HepG2 (cell line): ENCODE results near the gene KCTD18. TPM values are rescaled to one million over a fixed set of nuclear protein-coding genes. Genes with fewer than 3 reads are reported as not detected.

Experiments
- FOXO4 ChIP-seq: sonication (generic); formaldehyde crosslinking; conservative IDR thresholded peaks from 2 replicates; pipeline ENCODE4 v1.8.1; 2023; ENCODE audit warnings: missing genetic modification reagents
- GPN1 ChIP-seq: sonication (generic); formaldehyde crosslinking; IDR thresholded peaks from 2 replicates; pipeline ENCODE4 v1.5.1; 2020; ENCODE audit warnings: missing genetic modification reagents, borderline replicate concordance
- HBP1 ChIP-seq: IDR thresholded peaks from 2 replicates; pipeline ENCODE4 v1.6.1; 2016; ENCODE audit warnings: low read depth, control low read depth
- HNF4A ChIP-seq: sonication (generic); formaldehyde crosslinking; IDR thresholded peaks from 2 replicates; pipeline ENCODE4 v1.4.0; 2020; ENCODE audit warnings: missing genetic modification reagents
- IKZF5 ChIP-seq: IDR thresholded peaks from 2 replicates; pipeline ENCODE4 v1.6.1; 2018; ENCODE audit warnings: missing genetic modification reagents, mild to moderate bottlenecking, missing compliant biosample characterization
- POGZ ChIP-seq: sonication (generic); formaldehyde crosslinking; IDR thresholded peaks from 2 replicates; pipeline ENCODE4 v1.4.0; 2020; ENCODE audit warnings: mild to moderate bottlenecking, missing genetic modification reagents
- ZHX1 ChIP-seq: sonication (generic); formaldehyde crosslinking; IDR thresholded peaks from 2 replicates; pipeline ENCODE4 v1.8.1; 2022; ENCODE audit warnings: low read depth, mild to moderate bottlenecking, missing genetic modification reagents
- ZNF142 ChIP-seq: sonication (generic); formaldehyde crosslinking; IDR thresholded peaks from 2 replicates; pipeline ENCODE4 v1.4.0; 2020; ENCODE audit warnings: missing genetic modification reagents
- ZNF205 ChIP-seq: IDR thresholded peaks from 2 replicates; pipeline ENCODE4 v1.6.1; 2018; ENCODE audit warnings: missing biosample characterization, missing genetic modification reagents
- ZNF232 ChIP-seq: sonication (generic); formaldehyde crosslinking; IDR thresholded peaks from 2 replicates; pipeline ENCODE4 v1.4.0; 2020; ENCODE audit warnings: missing genetic modification reagents, borderline replicate concordance
- ZNF609 ChIP-seq: sonication (generic); formaldehyde crosslinking; IDR thresholded peaks from 2 replicates; pipeline ENCODE4 v1.4.0; 2020; ENCODE audit warnings: mild to moderate bottlenecking, missing genetic modification reagents, borderline replicate concordance
- polyA plus RNA-seq, 8 experiments: library from polyadenylated mRNA; depleted of rRNA in 3 of 8; stranded (reverse) in 7 of 8; unstranded in 1 of 8; fragments of >200 nt; fragmentation: Illumina TruSeq in 4 of 8; extraction: Trizol in 4 of 8; gene quantifications; 2 replicates each; pipeline versions ENCODE4 v1.2.1 to v1.2.3, GENCODE V29; 2011 to 2016; ENCODE audit warnings: low read depth in 4 of 8, missing spikeins in 1 of 8, mixed read lengths in 1 of 8; ENCODE audit not compliant: insufficient read depth in 1 of 8
- total RNA-seq, 5 experiments: library from RNA; depleted of rRNA; stranded (reverse); fragments of >200 nt; fragmentation: Illumina TruSeq; extraction: Trizol; gene quantifications; 2 replicates each; pipeline ENCODE4 v1.2.3, GENCODE V29; 2016; ENCODE audit warnings: low read depth in 1 of 5

Gene KCTD18
- total and polyA plus RNA-seq, 2 of the 13 experiments (the other 11 are each of a cell fraction or from before 2014, with no cell fraction given), result 2.2 to 7.1 TPM

GRCh38 chr2:200483729-200484198, 26.1 kb downstream of the KCTD18 start (continued):
- TF ChIP-seq ZNF142 (CRISPR knock-in tag), result no peak
- no peak for TF ChIP-seq ZNF609 (CRISPR knock-in tag)
- TF ChIP-seq GPN1 (CRISPR knock-in tag), result no peak
- no peak for TF ChIP-seq ZNF232
- no peak for TF ChIP-seq ZHX1
- TF ChIP-seq HNF4A (CRISPR knock-in tag), result no peak
- no peak for TF ChIP-seq ZNF205 (CRISPR knock-in tag)
- TF ChIP-seq HBP1 (CRISPR knock-in tag), result no peak
- TF ChIP-seq FOXO4 (CRISPR knock-in tag), result no peak
- TF ChIP-seq IKZF5 (CRISPR knock-in tag), result no peak
- TF ChIP-seq POGZ (CRISPR knock-in tag), result no peak
